Smooth muscle cell (in vitro differentiated cells): Measurements from ENCODE around the gene ARL11. TPM values are rescaled to one million over a fixed set of nuclear protein-coding genes. Genes with fewer than 3 reads are reported as not detected.

Source experiments
- DNase-seq: peaks from one replicate; lab custom pipeline; 2025; ENCODE audit not compliant: unreplicated experiment; lab: John Stamatoyannopoulos, UW
- H2AFZ ChIP-seq: fragments of 200-600 bp; sonication (generic); 2 replicates; pipeline ENCODE4 v1.6.0; 2016; ENCODE audit warnings: antibody characterized with exemption, low read depth, mild to moderate bottlenecking
- H3F3A ChIP-seq: fragments of 200-600 bp; sonication (generic); 2 replicates; pipeline ENCODE4 v1.6.0; 2017; ENCODE audit warnings: antibody characterized with exemption, low read depth
- H3K27ac ChIP-seq: fragments of 200-600 bp; sonication (generic); 2 replicates; pipeline ENCODE4 v1.5.1; 2016; ENCODE audit warnings: low read depth, mild to moderate bottlenecking
- H3K27me3 ChIP-seq: fragments of 200-600 bp; sonication (generic); 2 replicates; pipeline ENCODE4 v1.6.1; 2016; ENCODE audit warnings: low read depth, mild to moderate bottlenecking
- H3K36me3 ChIP-seq: fragments of 200-600 bp; sonication (generic); 2 replicates; pipeline ENCODE4 v1.5.1; 2016; ENCODE audit warnings: low read depth
- H3K4me1 ChIP-seq: fragments of 200-600 bp; sonication (generic); 2 replicates; pipeline ENCODE4 v1.5.1; 2016; ENCODE audit warnings: low read depth
- H3K4me2 ChIP-seq: fragments of 200-600 bp; sonication (generic); 2 replicates; pipeline ENCODE4 v1.6.0; 2016; ENCODE audit warnings: mild to moderate bottlenecking
- H3K4me3 ChIP-seq: fragments of 200-600 bp; sonication (generic); 2 replicates; pipeline ENCODE4 v1.5.1; 2016; ENCODE audit warnings: mild to moderate bottlenecking
- H3K79me2 ChIP-seq: fragments of 200-600 bp; sonication (generic); 2 replicates; pipeline ENCODE4 v1.6.0; 2016; ENCODE audit warnings: low read depth, mild to moderate bottlenecking
- H3K9ac ChIP-seq: fragments of 200-600 bp; sonication (generic); 2 replicates; pipeline ENCODE4 v1.6.0; 2016; ENCODE audit warnings: low read depth
- H3K9me3 ChIP-seq: fragments of 200-600 bp; sonication (generic); replicated peaks from 2 replicates; pipeline ENCODE4 v1.5.1; 2016; ENCODE audit warnings: low read depth
- H4K20me1 ChIP-seq: fragments of 200-600 bp; sonication (generic); 2 replicates; pipeline ENCODE4 v1.6.0; 2016; ENCODE audit warnings: low read depth
- CTCF ChIP-seq: fragments of 200-600 bp; sonication (generic); IDR thresholded peaks from 2 replicates; pipeline ENCODE4 v1.5.1; 2017; ENCODE audit warnings: borderline replicate concordance, mild to moderate bottlenecking, antibody characterized with exemption; ENCODE audit not compliant: insufficient read depth, poor library complexity, severe bottlenecking
- WGBS: methylation state at CpG from one replicate; pipeline ENCODE4 v1.1.7; 2016; ENCODE audit warnings: low lambda C conversion rate; 5-methylcytosine and 5-hydroxymethylcytosine counted together
- polyA plus RNA-seq: library from polyadenylated mRNA; unstranded; fragments of >200 nt; fragmentation: Nextera tagmentation; extraction: Ambion mirVana; gene quantifications from 2 replicates; pipeline ENCODE4 v1.2.1, GENCODE V29; 2016
- total RNA-seq: library from RNA; depleted of rRNA; stranded (reverse); fragments of >200 nt; gene quantifications from 2 replicates; pipeline ENCODE4 v1.2.3, GENCODE V29; 2014

ARL11 gene
- total and polyA plus RNA-seq, 2 experiments from 2014 or later: not detected

GRCh38 chr13:49629196-49629938, 1.1 kb downstream of the ARL11 start:
- Histone ChIP-seq H3K36me3 (no peaks in the 10 kb centered on the region), H3K4me3 (no peak overlapping the region), H2AFZ (no peak overlapping the region), H3K27me3 (no peaks in the 10 kb centered on the region), H3K4me1 (peaks cover 8% of the 10 kb centered on the region), H3K4me2 (no peak overlapping the region), H3K9me3 (no peaks in the 10 kb centered on the region), H3K27ac (no peak overlapping the region), H4K20me1 (no peaks in the 10 kb centered on the region), H3F3A (no peaks in the 10 kb centered on the region), H3K9ac (no peak overlapping the region), H3K79me2 (no peaks in the 10 kb centered on the region)
- DNase-seq: no peak
- WGBS: 83% methylated on average over 8 of the region's 8 CpGs
- no peak for TF ChIP-seq CTCF

GRCh38 chr13:49629947-49630346, 1.6 kb downstream of the ARL11 start:
- Histone ChIP-seq H3K36me3 (no peaks in the 10 kb centered on the region), H3K9me3 (no peaks in the 10 kb centered on the region), H3K9ac (no peak overlapping the region), H3K4me1 (peaks cover 8% of the 10 kb centered on the region), H3K27me3 (no peaks in the 10 kb centered on the region), H3K79me2 (no peaks in the 10 kb centered on the region), H3K4me2 (no peak overlapping the region), H3F3A (no peaks in the 10 kb centered on the region), H4K20me1 (no peaks in the 10 kb centered on the region), H3K4me3 (no peak overlapping the region), H3K27ac (no peak overlapping the region), H2AFZ (no peak overlapping the region)
- TF ChIP-seq CTCF: no peak
- DNase-seq: no peak
- WGBS: 76% methylated on average over 4 of the region's 4 CpGs

GRCh38 chr13:49630580-49630979, 2.3 kb downstream of the ARL11 start:
- 92% methylated on average over 16 of the region's 16 CpGs for whole genome bisulfite sequencing
- no peak overlapping the region for H2AFZ ChIP-seq

More at GRCh38 chr13:49630580-49630979, 2.3 kb downstream of the ARL11 start:
- H3K27ac ChIP-seq: no peak overlapping the region
- no peak for TF ChIP-seq CTCF
- no peaks in the 10 kb centered on the region for H4K20me1 ChIP-seq
- H3K27me3 ChIP-seq: no peaks in the 10 kb centered on the region
- H3K9ac ChIP-seq: no peak overlapping the region
- no peak overlapping the region for H3K4me3 ChIP-seq
- no peak for DNase-seq
- no peaks in the 10 kb centered on the region for H3K79me2 ChIP-seq
- peaks cover 7% of the 10 kb centered on the region for H3K4me1 ChIP-seq
- H3F3A ChIP-seq: no peaks in the 10 kb centered on the region
- H3K9me3 ChIP-seq: no peaks in the 10 kb centered on the region
- H3K4me2 ChIP-seq: no peak overlapping the region
- no peaks in the 10 kb centered on the region for H3K36me3 ChIP-seq
